T-helper 2 cell treated with Interferon-gamma antibody and Interleukin-4, amounts not matched to agents 100 ng/mL and 5 ng/mL, for 36 hours (primary cell): Measurements from ENCODE around the gene SEMA3A. TPM values are rescaled to one million over a fixed set of nuclear protein-coding genes. Genes with fewer than 3 reads are reported as not detected.

Experiments used
- intact Hi-C: fragments of 100-400 bp; cut with micrococcal nuclease; formaldehyde crosslinking; loops from one replicate; pipeline ENCODE4 v1.15.1; 2023
- total RNA-seq: library from RNA; stranded (reverse); gene quantifications from 2 replicates; pipeline ENCODE4 v1.2.3, GENCODE V29; 2022

Gene SEMA3A
- total RNA-seq, 1 donor from 2014 or later, result 0.59 TPM

- intact Hi-C loops, result no loop called here
Measured at GRCh38 chr7:83937930-83938329, 256.7 kb downstream of the SEMA3A start.

- intact Hi-C loops, result loop anchor here (1.0 kb wide), 1 partner anchor 1087 kb away; no protein-coding TSS in a partner anchor
Measured at GRCh38 chr7:83936056-83936708, 258.4 kb downstream of the SEMA3A start.

- intact Hi-C loops, result no loop called here
Measured at GRCh38 chr7:83934118-83934734, 260.4 kb downstream of the SEMA3A start.

- intact Hi-C loops, result no loop called here
Measured at GRCh38 chr7:83931968-83932367, 262.6 kb downstream of the SEMA3A start.

GRCh38 chr7:83930262-83930661 is 264.3 kb downstream of the SEMA3A start:
- intact Hi-C loops, result no loop called here

- intact Hi-C loops, result no loop called here
Measured at GRCh38 chr7:83925860-83926259, 268.7 kb downstream of the SEMA3A start.

- intact Hi-C loops, result no loop called here
Measured at GRCh38 chr7:83921941-83922607, 272.5 kb downstream of the SEMA3A start.

- intact Hi-C loops, result no loop called here
Measured at GRCh38 chr7:83921271-83921940, 273.2 kb downstream of the SEMA3A start.

- intact Hi-C loops, result no loop called here
Measured at GRCh38 chr7:83918142-83918541, 276.4 kb downstream of the SEMA3A start.

- intact Hi-C loops, result no loop called here
Measured at GRCh38 chr7:83913174-83913573, 281.4 kb downstream of the SEMA3A start.

- intact Hi-C loops, result no loop called here
Measured at GRCh38 chr7:83908526-83908925, 286.1 kb downstream of the SEMA3A start.
